ENCODE data around the gene RBM6.

RBM6 gene

GRCh38 chr3:50100956-50101845 is 161.3 kb downstream of the RBM6 start:
- no peak for DNase-seq

DNA sequence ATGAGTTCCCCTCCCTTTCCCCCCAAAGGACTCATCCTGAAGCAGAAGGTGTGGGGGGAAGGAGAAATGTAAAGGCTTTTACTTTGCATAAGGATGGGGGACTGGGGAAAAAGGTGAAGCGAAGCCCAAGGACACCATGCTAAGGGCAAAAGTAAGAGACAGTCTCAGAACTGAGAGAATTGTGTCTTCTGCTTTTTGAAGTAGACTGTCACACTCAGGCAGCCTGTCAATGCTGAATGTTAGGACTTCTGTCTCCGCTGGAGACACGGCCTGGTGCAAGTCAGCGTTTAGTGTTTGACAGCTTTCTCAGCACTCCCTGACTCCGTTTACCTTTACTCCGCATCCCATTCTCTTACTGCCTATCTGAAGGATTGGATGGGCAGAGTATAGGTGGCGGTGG is 162.6 kb downstream of the RBM6 start:
- DNase-seq: no peak

GRCh38 chr3:50111757-50112156 is 171.8 kb downstream of the RBM6 start:
- DNase-seq: no peak

GRCh38 chr3:50112462-50112861 is 172.5 kb downstream of the RBM6 start:
- DNase-seq: no peak

- no peak for DNase-seq
These were observed 177.2 kb downstream of the RBM6 start for GRCh38 chr3:50117120-50117519.

- DNase-seq: no peak
These were observed 178.3 kb downstream of the RBM6 start for GRCh38 chr3:50118237-50118636.

GRCh38 chr3:50119786-50120185 is 179.8 kb downstream of the RBM6 start:
- no peak for DNase-seq

GRCh38 chr3:50120364-50121071 is 180.6 kb downstream of the RBM6 start:
- no peak for DNase-seq

GRCh38 chr3:50121072-50122032 is 181.4 kb downstream of the RBM6 start:
- peak; percentile 29 to 38 for DNase-seq

- no peak for DNase-seq
These were observed 182.1 kb downstream of the RBM6 start for GRCh38 chr3:50122071-50122470.

GRCh38 chr3:50122661-50123391 is 182.9 kb downstream of the RBM6 start:
- no peak for DNase-seq

DNA sequence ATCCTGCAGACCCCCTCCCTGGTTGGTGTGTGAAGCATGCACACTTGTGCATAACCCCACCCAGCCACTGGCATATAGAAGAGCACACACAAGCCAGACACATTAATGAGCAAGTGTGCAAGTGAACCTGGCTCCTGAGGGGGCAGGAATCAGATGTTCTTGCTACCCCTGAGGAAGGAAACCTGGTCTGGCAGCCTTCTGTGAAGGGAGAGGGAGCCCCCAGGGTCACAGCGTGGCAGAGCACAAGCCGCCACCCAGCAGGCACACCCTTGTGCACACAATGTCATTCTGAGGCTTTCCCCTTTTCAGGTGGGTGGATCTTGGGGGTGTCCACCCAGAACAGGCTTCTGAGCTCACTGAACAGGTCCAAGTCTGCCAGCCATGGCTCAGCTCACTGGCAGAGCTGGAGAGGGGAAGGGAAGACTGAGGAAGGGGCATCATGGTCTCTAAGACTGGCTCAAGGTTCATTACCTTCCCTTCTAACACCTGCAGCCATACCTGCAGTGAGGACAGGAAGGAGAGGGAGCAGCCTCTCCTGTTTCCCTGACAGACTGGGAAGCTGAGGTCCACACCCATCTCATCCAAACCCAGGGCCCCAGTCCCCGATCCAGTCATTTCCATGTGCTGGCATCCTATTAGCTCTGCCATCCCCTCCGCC is 183.6 kb downstream of the RBM6 start:
- no peak for DNase-seq

DNA sequence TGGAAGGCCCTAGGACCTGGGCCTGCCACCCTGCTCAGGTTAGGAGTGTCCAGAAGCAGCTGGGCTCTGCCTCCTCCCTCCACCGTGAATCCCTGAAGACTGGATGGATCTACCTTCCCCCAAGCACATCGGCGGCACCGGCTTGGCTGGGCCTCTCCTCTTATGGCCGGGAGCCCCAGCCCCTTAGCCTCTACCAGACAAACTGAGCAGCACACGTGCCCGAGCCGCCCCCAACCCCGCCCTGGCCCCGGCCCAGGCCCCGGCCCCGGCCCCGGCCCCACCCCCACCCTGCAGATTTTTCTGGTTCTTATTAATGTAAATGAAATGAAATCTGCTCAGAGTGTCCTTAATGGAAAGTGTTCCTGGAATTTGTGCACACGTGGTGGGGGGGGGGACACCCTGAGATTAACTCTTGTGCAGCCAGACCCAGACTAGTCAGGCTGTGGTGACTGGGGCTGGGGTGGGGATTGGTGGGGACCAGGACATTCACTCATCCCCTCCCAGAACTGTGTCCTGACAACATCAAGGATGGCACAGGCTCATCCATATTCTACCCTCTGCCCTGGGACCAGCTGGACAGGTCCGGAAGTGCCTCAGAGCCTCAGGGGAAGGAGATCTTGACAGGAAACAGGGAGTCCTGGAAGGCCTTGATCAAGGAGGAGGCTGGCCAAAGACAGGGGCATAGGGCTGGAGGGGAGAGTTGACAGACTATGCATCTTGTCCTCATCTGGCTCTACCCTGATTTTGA is 184.3 kb downstream of the RBM6 start:
- no peak for DNase-seq

GRCh38 chr3:50124800-50125178 is 184.8 kb downstream of the RBM6 start:
- DNase-seq: no peak

DNA sequence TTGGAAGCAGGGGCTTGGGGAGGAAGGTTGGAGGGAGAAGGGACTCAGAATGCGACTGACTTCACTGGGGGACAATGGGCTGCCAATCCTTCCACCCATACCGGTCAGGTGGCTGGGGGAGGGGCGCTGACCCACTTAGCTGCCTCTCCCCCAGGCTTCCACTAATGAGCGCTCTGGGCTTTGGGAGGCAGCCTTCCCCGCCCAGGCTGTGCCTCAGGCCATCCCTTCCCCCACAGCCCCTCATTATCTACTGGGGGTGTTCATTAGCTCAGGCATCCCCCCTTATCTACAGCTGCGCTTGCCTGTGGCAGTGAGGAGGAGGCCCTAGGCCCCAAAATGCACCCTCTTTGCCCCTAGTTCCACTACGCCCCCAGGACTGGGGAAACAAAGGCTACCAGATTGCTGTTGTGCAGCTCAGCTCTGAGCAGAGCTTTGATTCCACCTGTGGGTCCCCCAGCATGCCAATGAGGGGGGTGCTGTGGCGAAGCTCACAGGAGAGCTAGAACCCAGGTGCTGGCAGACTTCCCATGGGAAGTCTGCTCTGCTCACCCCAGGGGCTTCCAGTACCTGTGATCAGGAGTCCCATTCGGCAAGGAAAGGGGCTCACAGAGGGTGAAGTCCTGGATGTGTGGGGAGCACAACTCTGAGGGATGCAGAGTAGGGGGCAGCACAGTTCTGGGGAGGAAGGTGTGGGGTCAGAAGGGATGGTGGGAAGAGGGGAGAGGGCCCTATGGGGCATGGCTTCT is 185.8 kb downstream of the RBM6 start:
- no peak for DNase-seq

GRCh38 chr3:50126287-50127211 is 186.6 kb downstream of the RBM6 start:
- DNase-seq: no peak

All from bone marrow (tissue), 2 donors.